Hepatocyte (in vitro differentiated cells): Measurements from ENCODE around the gene GXYLT2. TPM values are rescaled to one million over a fixed set of nuclear protein-coding genes. Genes with fewer than 3 reads are reported as not detected.

Source experiments
- DNase-seq: peaks from one replicate; pipeline ENCODE4 v3.0.0-alpha.2; 2016; ENCODE audit warnings: low spot score
- H2AFZ ChIP-seq: fragments of 200-600 bp; sonication (generic); 2 replicates; pipeline ENCODE4 v1.6.0; 2016; ENCODE audit warnings: antibody characterized with exemption, mild to moderate bottlenecking
- H3K27ac ChIP-seq: fragments of 200-600 bp; sonication (generic); 2 replicates; pipeline ENCODE4 v1.5.1; 2016; ENCODE audit warnings: mild to moderate bottlenecking
- H3K27me3 ChIP-seq: fragments of 200-600 bp; sonication (generic); 2 replicates; pipeline ENCODE4 v1.6.1; 2016
- H3K36me3 ChIP-seq: fragments of 200-600 bp; sonication (generic); replicated peaks from 2 replicates; pipeline ENCODE4 v1.5.1; 2016; ENCODE audit warnings: low read depth; ENCODE audit not compliant: insufficient read depth
- H3K4me1 ChIP-seq: fragments of 200-600 bp; sonication (generic); 2 replicates; pipeline ENCODE4 v1.5.1; 2016; ENCODE audit warnings: mild to moderate bottlenecking, moderate library complexity; ENCODE audit not compliant: insufficient read depth
- H3K4me2 ChIP-seq: fragments of 200-600 bp; sonication (generic); 2 replicates; pipeline ENCODE4 v1.6.0; 2016
- H3K4me3 ChIP-seq: fragments of 200-600 bp; sonication (generic); 2 replicates; pipeline ENCODE4 v1.5.1; 2016; ENCODE audit warnings: mild to moderate bottlenecking
- H3K79me2 ChIP-seq: fragments of 200-600 bp; sonication (generic); 2 replicates; pipeline ENCODE4 v1.6.0; 2017; ENCODE audit warnings: mild to moderate bottlenecking
- H3K9me2 ChIP-seq: fragments of 200-600 bp; sonication (generic); replicated peaks from 2 replicates; pipeline ENCODE4 v1.6.0; 2017; ENCODE audit warnings: mild to moderate bottlenecking; ENCODE audit not compliant: insufficient read depth
- H3K9me3 ChIP-seq: fragments of 200-600 bp; sonication (generic); 2 replicates; pipeline ENCODE4 v1.5.1; 2016; ENCODE audit warnings: low read depth, mild to moderate bottlenecking
- H4K20me1 ChIP-seq: fragments of 200-600 bp; sonication (generic); 2 replicates; pipeline ENCODE4 v1.6.0; 2016; ENCODE audit warnings: mild to moderate bottlenecking; ENCODE audit not compliant: insufficient read depth, poor library complexity, severe bottlenecking
- EZH2 ChIP-seq: fragments of 200-600 bp; sonication (generic); IDR thresholded peaks from 2 replicates; pipeline ENCODE4 v1.6.1; 2016; ENCODE audit warnings: antibody characterized with exemption, mild to moderate bottlenecking, borderline replicate concordance
- EZH2phosphoT487 ChIP-seq: fragments of 200-600 bp; sonication (generic); IDR thresholded peaks from one replicate; pipeline ENCODE4 v1.6.1; 2018; ENCODE audit warnings: antibody characterized with exemption, mild to moderate bottlenecking, low read depth, moderate library complexity; ENCODE audit not compliant: unreplicated experiment, severe bottlenecking
- WGBS: methylation state at CpG from one replicate; pipeline ENCODE4 v1.1.6; 2016; ENCODE audit warnings: low lambda C conversion rate; ENCODE audit errors: missing lambda C conversion rate; 5-methylcytosine and 5-hydroxymethylcytosine counted together
- polyA plus RNA-seq: library from polyadenylated mRNA; unstranded; fragments of >200 nt; fragmentation: Nextera tagmentation; extraction: Ambion mirVana; gene quantifications from 2 replicates; pipeline ENCODE4 v1.2.1, GENCODE V29; 2016
- total RNA-seq: library from RNA; depleted of rRNA; stranded (reverse); fragments of >200 nt; gene quantifications from 2 replicates; pipeline ENCODE4 v1.2.3, GENCODE V29; 2014
- TF ChIP-seq, protein P1 (sequence below): fragments of 200-600 bp; sonication (generic); IDR thresholded peaks from 2 replicates; pipeline ENCODE4 v1.5.1; 2016; ENCODE audit warnings: antibody characterized with exemption, mild to moderate bottlenecking; ENCODE audit not compliant: poor library complexity

GXYLT2 gene
- total and polyA plus RNA-seq, 2 experiments from 2014 or later, result 27.4 to 35.7 TPM

DNA sequence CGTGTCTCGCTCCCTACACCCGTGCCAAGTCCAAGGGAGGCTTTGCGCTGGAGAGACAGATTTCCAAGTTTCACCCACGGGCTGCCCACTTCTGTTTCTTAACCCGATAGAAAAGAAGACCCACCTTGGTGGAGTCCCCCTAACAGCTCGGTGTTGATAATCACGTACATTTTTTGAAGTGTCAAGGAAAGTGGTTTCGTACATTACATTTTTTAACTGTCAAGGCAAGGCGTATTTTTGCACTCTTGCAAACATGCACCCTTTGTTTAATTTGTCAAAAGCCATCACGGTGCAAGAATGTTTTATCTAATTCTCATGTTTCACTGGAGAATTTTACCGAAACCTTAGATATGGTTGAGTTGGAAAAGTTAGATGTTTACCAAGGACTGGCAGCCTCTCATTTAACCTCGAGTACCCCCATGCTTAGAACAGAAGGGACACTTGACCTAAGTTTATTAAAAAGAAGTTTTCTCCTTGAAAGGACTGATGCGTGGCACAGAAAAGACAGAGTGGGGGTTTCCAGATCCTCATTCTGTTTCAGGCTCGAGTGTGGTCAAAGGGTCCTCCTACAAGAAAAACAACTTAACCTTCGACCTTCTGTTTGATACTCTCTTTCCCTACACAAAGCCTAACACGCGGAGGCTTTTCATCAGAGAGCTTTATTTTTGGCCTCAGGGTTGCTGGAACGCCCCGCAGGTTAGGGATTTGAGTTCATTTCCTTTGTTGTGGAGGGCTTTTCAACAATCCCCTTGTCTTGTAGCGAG lies 882 bp downstream of the GXYLT2 start:
- Histone ChIP-seq H3K79me2 (peaks cover 15% of the 10 kb centered on the region), H3K4me2 (peak overlapping the region; percentile 81), H3K4me1 (peaks cover 42% of the 10 kb centered on the region), H3K27me3 (no peaks in the 10 kb centered on the region), H3K4me3 (peak overlapping the region; percentile 49), H3K9me2 (no peaks in the 10 kb centered on the region), H2AFZ (peak overlapping the region; percentile 36), H3K27ac (peak overlapping the region; percentile 81), H3K36me3 (no peaks in the 10 kb centered on the region), H3K9me3 (no peaks in the 10 kb centered on the region), H4K20me1 (no peaks in the 10 kb centered on the region)
- WGBS, result 5% methylated on average over 21 of the region's 21 CpGs
- no peak for DNase-seq
- TF ChIP-seq EZH2phosphoT487, result no peak
- no peak for TF ChIP-seq EZH2
- TF ChIP-seq, protein P1, sequence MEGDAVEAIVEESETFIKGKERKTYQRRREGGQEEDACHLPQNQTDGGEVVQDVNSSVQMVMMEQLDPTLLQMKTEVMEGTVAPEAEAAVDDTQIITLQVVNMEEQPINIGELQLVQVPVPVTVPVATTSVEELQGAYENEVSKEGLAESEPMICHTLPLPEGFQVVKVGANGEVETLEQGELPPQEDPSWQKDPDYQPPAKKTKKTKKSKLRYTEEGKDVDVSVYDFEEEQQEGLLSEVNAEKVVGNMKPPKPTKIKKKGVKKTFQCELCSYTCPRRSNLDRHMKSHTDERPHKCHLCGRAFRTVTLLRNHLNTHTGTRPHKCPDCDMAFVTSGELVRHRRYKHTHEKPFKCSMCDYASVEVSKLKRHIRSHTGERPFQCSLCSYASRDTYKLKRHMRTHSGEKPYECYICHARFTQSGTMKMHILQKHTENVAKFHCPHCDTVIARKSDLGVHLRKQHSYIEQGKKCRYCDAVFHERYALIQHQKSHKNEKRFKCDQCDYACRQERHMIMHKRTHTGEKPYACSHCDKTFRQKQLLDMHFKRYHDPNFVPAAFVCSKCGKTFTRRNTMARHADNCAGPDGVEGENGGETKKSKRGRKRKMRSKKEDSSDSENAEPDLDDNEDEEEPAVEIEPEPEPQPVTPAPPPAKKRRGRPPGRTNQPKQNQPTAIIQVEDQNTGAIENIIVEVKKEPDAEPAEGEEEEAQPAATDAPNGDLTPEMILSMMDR, result no peak

DNA sequence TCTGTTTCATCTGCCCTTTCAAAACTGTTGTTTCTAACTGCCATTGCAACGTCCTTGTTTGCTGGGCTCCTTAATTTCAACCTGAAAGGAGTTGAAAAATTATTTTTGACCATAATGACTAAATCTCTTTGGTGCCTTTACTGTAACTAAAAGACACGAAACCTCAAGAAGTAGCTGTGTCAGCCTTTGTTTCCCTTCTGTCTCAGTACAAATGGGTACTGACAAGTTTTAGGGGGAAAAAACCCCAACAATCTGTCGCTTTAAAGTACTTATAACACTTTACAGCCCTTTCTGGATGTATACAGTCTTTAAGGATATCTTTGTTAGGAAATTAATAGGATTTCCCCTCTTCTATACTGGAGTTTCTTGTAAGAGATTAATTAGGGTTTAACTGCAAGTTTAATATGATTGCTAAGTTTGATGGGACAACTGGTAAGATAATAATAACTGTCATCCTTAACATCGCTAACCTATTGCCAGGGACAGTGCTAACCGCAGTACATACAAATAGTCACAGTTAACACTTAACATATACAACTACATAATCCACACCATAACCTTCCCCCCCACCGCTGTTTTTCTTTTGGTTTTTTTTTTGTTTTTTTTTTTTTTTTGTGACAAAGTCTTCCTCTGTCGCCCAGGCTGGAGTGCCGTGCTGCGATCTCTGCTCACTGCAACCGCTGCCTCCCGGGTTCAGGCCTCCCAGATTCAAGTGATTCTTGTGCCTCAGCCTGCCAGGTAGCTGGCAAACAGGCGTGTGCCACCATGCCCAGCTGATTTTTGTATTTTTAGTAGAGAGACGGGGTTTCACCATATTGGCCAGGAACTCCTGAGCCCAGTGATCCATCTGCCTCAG lies 1.7 kb downstream of the GXYLT2 start:
- Histone ChIP-seq H3K36me3 (no peaks in the 10 kb centered on the region), H3K9me2 (no peaks in the 10 kb centered on the region), H3K27ac (peak overlapping the region; percentile 81), H3K4me1 (peaks cover 42% of the 10 kb centered on the region), H3K27me3 (no peaks in the 10 kb centered on the region), H4K20me1 (no peaks in the 10 kb centered on the region), H3K4me2 (peak overlapping the region; percentile 81), H2AFZ (peak overlapping the region; percentile 36), H3K4me3 (peak overlapping the region; percentile 49), H3K79me2 (peaks cover 24% of the 10 kb centered on the region), H3K9me3 (no peaks in the 10 kb centered on the region)
- DNase-seq, result no peak
- no peak for TF ChIP-seq EZH2
- TF ChIP-seq, protein P1, result no peak
- TF ChIP-seq EZH2phosphoT487, result no peak
- 62% methylated on average over 13 of the region's 13 CpGs for WGBS

DNA sequence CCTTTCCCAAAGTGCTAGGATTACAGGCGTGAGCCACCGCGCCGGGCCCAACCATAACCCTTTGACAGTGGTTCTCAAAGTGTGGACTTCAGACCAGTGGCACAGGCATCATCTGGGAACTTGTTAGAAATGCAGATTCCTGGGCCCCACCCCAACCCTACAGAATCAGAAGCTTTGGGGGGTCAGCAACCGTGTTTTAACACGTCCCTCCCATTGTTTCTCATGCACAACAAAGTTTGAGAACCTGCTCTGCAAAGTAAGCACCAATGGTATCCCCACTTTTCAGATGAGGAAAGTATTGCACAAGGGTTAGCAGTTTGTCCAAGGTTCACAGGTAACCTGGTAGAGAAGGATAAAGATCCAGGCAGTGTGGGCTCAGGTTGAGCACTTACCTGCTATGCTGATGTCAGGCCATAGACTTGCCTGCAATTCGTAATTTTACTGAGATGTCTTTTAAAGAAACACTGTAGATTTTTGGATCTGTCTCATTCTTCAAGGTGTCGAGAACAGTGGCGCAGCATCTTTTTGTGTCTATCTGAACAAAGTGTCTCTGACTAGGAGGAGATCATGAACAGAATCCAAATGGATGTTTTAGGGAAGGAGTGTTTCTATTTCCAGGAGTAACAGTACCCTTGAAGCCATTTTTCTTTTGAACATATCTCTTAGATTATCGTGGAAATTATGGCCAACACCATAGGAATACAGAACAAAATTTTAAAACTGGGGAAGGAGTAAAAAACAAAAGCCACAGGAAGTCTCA lies 2.5 kb downstream of the GXYLT2 start:
- no peaks in the 10 kb centered on the region for H3K36me3 ChIP-seq
- H3K4me2 ChIP-seq, result peak overlapping the region; percentile 81
- peak overlapping the region; percentile 81 for H3K27ac ChIP-seq
- no peaks in the 10 kb centered on the region for H3K27me3 ChIP-seq
- H3K79me2 ChIP-seq, result peaks cover 32% of the 10 kb centered on the region
- no peaks in the 10 kb centered on the region for H4K20me1 ChIP-seq
- H2AFZ ChIP-seq, result no peak overlapping the region
- no peak overlapping the region for H3K4me3 ChIP-seq
- TF ChIP-seq EZH2, result no peak
- TF ChIP-seq, protein P1, result no peak
- TF ChIP-seq EZH2phosphoT487, result no peak
- no peaks in the 10 kb centered on the region for H3K9me2 ChIP-seq
- WGBS, result 85% methylated on average over 10 of the region's 10 CpGs
- H3K4me1 ChIP-seq, result peaks cover 42% of the 10 kb centered on the region
- H3K9me3 ChIP-seq, result no peaks in the 10 kb centered on the region
- DNase-seq, result no peak
